Inferior parietal cortex (tissue), 1 donor: ENCODE measurements around the gene DLGAP1.

Experiments
- DNase-seq: peaks from one replicate; pipeline ENCODE4 v3.0.0-alpha.2; 2016; ENCODE audit errors: extremely low spot score

Gene DLGAP1

DNA sequence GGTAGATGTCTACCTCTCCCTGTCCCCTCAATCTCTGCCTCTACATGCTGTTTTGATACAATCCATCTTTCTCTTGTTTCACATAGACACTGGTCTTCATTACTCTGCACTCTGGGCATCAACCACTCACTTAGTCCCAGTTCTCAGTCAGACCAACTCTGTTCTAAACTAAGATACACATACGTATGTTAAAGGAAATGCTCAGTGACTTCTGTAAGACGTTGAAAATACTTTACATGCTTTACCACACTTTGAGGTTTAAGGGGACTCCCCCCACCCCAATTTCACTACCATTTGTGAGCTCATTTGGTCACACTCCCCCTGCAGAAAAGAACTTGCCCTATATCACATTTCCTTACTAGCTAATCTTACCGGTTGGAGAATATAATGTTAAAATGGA lies 507.7 kb downstream of the DLGAP1 start:
- DNase-seq = no peak

GRCh38 chr18:3935305-3935704 lies 519.8 kb downstream of the DLGAP1 start:
- no peak for DNase-seq

- no peak for DNase-seq
Observed at GRCh38 chr18:3932276-3932675, 522.8 kb downstream of the DLGAP1 start.

- no peak for DNase-seq
Observed at GRCh38 chr18:3931542-3932112, 523.5 kb downstream of the DLGAP1 start.

GRCh38 chr18:3931013-3931315 lies 524.1 kb downstream of the DLGAP1 start:
- no peak for DNase-seq

DNA sequence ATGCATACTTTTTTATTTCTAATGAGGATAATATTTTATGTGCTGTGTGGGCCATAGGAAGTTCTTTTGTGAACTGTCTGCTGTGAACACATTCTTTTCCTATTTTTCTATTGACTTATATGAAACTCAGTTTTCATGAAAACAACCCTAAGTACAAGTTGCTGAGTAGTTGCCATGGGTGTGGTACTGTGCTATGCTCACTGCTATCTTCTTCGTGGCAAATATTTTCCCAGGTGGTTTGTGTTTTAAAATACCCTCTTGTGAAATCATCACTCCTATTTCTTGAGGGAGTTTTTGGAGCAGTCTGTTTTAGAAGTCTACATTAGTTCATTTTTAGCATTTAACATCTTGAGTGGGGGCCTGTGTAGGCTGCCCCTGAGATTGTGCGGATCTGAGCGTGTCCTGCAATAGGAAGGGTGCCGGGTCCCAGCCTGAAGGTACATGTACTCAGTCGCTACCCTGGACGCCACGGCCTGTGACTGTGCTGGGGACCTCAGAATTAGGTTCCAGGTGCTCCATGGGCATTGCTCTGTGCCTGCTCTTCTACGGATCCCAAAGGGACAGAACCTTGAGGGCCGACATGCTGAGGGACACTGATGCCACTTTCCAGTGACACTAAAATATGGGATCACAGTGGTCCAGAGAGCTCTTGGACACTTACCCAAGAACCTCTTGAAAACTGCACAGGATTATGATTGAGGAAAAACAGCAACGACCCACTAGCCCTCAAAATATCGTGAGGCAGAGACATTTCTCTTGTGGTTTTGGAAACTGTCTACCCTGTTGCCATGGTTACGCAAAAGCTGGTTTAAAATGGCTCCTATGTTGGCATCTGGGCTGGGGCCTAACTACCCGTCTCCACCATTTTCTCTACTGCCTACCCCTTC lies 524.7 kb downstream of the DLGAP1 start:
- no peak for DNase-seq

- DNase-seq = no peak
Observed at GRCh38 chr18:3924455-3924854, 530.7 kb downstream of the DLGAP1 start.

DNA sequence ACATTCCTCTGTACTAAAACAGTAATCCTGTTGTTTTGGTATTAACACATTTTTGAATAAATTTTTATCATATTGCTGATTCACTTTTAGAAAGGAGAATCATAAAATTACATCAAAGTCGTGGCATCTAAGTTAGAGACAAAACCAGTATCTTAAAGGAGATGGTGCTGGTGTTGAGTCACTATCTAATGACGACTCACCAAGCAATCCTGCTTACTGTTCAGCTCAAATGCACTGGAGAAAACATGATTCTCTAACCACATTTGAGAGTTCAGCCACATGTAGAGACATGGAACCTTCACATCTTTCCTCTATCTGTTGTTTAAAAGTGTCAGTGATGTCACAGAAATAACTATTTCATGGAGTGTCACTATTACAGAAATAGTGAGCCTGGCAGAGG lies 531.4 kb downstream of the DLGAP1 start:
- DNase-seq = no peak

GRCh38 chr18:3921826-3922225 lies 533.3 kb downstream of the DLGAP1 start:
- no peak for DNase-seq

DNA sequence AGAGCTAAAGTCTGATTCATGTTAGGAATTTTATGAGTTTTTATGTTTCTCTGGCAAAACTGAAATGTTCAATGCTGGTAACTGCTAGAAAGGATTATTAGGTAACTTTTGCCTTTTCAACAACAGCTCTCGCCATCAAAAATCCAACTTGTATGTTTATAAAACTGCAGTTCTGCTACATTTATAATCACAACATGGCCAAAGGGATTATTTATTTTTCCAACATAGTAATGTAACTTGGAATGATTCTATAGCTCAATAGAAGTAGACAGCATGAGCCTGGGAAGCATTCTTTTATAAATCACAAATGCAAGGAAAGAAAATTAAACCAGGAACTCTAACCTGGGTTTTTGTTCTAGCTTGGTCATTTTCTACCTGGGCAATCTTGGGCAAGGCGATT lies 534.3 kb downstream of the DLGAP1 start:
- DNase-seq = no peak

DNA sequence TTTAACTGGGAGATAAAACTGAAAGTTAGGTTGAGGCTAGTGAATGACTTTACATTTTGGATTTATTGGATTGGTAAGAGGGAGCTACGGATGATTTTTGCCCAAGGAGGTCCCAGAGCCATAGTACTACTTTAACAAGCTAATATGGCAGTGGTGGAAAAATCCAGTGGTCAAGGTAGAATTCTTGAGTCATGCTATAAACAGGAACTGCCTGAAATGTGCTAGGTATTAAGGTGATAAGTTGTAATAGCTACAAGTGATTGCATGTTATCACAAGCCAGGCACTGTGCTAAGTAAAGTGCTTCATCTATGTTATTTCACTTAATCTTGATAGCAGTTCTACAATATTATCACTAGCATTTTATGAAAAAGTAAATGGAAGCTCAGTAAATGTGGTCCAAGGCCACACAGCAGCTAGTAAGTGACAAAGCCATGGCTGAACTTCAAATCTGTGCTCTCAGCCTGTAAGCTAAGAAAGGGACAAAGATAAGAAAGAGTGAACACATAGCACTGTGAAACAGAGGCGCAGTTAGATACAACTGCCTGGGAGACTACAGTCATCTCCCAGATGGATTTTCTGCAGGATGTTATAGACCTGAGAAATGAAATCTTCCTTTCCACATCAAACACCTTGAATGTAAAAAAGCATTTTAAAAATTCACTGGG lies 535.6 kb downstream of the DLGAP1 start:
- DNase-seq = no peak

DNA sequence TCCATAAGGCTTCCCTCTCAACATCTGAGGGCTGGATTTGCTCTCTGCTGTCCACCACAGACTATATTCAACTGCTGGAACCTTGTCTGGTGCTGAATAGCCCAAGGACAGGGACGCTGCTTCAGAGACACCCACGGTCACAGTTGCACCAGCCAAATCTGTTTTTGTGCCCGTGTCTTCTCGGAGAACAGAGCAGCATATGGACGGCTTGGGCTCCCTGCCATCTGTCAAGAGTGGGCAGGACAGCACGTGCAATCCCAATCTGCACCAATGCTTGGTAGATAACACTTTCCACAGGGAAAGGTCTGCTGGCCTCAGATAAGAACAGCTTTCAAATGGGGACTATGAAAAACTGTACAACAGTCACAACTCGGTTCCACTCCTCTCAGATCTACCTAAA lies 539.0 kb downstream of the DLGAP1 start:
- peak; percentile 54 for DNase-seq

DNA sequence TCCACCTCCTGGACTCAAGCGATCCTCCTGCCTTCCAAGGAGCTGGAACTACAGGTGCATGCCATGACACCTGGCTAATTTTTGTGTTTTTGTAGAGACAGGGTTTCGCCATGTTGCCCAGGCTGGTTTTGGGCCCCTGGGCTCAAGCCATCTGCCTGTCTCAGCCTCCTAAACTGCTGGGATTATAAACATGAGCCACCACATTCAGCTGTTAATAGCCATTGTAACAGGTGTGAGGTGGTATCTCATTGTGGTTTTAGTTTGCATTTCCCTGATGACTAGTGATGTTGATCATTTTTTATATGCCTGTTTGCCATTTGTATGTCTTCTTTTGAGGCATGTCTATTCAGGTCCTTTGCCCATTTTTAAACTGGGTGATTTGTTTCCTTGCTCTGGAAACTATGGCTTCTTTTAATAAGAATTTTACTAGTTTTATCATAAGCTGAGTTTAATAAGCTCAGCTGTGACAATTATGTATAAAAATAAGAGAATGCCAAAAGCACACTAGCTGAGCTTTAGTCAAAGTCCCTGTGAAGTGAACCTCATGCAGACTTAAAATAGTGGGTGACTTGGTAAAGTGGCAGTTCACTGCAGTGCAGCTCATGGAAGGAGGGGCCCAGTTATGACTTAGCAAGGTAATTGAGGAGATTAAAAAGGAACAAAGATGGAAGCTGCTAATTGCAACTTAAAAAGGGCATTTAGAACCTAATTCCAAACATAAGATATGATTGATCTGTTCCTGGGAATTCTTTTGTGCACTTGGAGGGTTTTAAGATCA lies 540.1 kb downstream of the DLGAP1 start:
- no peak for DNase-seq

GRCh38 chr18:3914109-3914508 lies 541.0 kb downstream of the DLGAP1 start:
- no peak for DNase-seq

DNA sequence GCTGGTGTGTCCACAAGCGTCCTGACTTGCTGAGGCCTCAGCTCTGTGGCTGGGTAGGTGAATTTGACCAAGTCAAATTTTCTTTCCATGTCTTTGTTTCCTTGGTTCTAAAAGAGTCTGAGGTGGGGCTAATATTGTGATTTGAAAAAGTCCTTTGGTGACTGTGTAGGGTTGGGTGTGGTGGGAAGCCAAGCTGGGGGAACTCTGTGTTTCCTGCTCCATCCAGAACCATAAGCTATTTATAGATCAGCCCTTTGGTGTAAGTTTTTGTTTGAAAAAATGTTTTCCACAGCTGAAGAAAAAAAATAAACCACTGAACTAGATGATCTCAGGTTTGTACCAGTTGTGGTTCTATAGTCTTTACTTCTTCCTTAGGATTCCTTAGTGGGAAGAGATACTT lies 542.4 kb downstream of the DLGAP1 start:
- DNase-seq = no peak

DNA sequence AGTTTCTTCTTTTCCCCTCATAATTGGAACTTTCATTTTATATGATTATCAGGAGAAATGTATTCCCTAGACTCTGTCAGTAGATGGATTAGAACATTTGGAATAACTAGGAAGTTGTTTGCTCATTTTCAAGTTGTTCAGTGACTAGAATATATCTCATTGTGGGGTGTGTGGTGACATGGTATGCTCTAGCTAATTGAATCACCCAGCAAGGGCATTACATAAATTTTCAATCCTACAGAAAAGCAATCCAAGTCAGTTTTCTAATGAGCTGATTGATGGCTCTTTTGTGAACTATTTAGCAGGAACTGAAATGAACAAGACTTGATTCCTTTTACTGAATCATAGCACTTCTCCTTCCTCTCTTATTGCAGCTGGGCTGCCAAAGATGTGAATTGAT lies 543.7 kb downstream of the DLGAP1 start:
- no peak for DNase-seq

DNA sequence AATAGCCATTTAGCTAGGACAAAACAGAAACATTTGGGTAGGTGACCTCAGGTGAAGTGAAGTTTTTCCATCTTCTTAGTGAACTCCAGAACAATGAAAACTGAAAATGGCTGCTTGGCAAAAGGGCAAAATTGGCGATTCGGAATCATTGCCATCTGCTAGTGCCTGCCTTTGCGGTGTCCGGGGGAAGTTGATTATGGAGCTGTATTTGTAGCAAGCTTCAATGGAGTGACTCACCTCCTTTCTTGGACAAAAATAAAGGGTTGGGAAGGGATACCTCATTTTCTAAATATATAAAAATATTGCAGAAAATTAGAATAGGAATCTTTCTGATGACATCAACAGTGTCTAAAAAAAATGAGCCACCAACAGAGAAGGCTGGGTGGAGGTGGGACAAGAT lies 544.6 kb downstream of the DLGAP1 start:
- no peak for DNase-seq

DNA sequence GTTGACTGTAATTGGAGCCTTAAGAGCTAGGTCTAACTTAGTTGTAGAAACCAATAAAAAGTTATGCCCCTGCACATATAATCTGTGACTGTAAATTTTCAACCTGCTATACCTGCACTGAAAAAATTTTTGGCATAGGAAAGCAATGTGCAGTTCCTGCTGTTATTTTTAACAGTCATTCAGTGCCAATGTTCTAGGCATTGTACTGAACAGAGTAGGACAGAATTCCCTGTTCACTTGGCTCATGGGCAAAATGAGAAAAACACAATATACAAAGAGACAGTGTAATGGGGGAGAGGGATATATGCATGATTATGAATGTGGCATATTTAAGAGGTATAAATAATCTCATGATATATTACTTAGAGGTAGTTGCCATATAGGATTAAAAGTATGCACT lies 547.2 kb downstream of the DLGAP1 start:
- DNase-seq = no peak

DNA sequence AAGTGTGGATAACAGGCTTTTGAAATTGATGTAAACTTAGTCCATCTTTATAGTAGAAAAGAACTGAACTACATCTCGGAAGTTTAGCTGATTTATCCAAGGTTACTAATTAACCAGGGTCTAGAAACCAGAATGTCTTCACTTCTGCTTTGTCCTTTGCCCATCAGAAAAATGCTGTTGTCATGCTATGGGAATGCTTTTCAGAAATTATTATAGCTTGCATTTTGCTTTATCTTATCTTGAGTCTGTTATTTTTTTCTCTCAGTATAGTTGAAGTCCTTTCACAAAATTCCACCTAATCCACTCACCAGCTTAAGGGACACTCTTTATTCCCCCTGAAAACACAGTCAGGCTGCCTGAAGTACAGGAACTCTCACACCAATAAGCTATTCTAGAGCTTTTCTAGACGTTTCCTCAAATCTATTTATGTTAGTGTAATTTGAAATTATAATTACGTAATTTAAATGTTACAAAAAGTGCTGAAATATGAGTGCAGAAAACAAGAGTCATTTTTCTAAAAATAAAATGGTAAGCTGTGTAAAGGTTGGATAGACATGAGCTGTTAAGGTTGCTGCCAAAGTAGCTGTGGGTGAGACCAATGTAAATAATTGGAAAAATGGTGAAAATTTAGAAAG lies 548.9 kb downstream of the DLGAP1 start:
- DNase-seq = no peak

GRCh38 chr18:3903337-3903736 lies 551.8 kb downstream of the DLGAP1 start:
- no peak for DNase-seq

DNA sequence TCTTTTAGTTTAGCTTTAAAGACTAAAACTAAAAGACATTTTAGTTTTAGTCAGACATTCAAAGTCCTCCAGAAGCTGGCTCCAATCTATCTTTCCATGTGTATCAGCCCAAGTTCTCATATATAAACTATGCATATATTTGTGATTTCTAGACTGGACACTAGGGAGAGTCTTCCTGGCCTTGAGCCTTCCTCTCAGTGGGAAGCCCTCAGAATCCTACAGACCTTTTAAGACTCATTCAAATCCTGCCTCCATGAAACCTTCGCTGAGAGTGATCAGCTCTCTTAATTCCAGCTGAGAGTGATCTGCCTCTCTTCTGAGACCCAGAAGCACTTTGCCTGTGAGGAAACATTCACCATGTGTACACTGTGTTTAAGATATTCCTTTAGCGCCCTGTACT lies 552.4 kb downstream of the DLGAP1 start:
- DNase-seq = no peak

- DNase-seq = no peak
Observed at GRCh38 chr18:3901811-3902210, 553.3 kb downstream of the DLGAP1 start.
